CD14-positive monocyte (primary cell): Measurements from ENCODE around the gene GJB5. TPM values are rescaled to one million over a fixed set of nuclear protein-coding genes. Genes with fewer than 3 reads are reported as not detected.

Experiments
- DNase-seq, 3 donors: peaks; one replicate each; pipeline ENCODE4 v3.0.0-alpha.2; 2011 to 2022
- H2AFZ ChIP-seq: 2 replicates; pipeline ENCODE4 v1.6.0; 2012; ENCODE audit warnings: mild to moderate bottlenecking, low read depth, low read length, inconsistent platforms; ENCODE audit not compliant: insufficient read depth, poor library complexity, severe bottlenecking
- H3K27ac ChIP-seq, 2 donors: 1 replicate in 1 of 2; 2 replicates in 1 of 2; pipeline ENCODE4 v1.5.1; 2012 to 2013; ENCODE audit warnings: low read length in 2 of 2, control low read depth in 1 of 2, inconsistent platforms in 1 of 2, low read depth in 1 of 2, mild to moderate bottlenecking in 1 of 2
- H3K27me3 ChIP-seq, 2 donors: one replicate each; pipeline versions ENCODE4 v1.6.0 to v1.6.1; 2011 to 2013; ENCODE audit warnings: low read length in 2 of 2; ENCODE audit not compliant: control insufficient read depth in 2 of 2, insufficient read depth in 2 of 2
- H3K36me3 ChIP-seq, 2 donors: replicated peaks in 1 of 2; 1 replicate in 1 of 2; 2 replicates in 1 of 2; pipeline versions ENCODE4 v1.5.1 to v1.6.1; 2012 to 2013; ENCODE audit warnings: low read length in 2 of 2, control low read depth in 1 of 2, inconsistent platforms in 1 of 2, mild to moderate bottlenecking in 1 of 2; ENCODE audit not compliant: insufficient read depth in 2 of 2, control insufficient read depth in 1 of 2
- H3K4me1 ChIP-seq, 2 donors: 1 replicate in 1 of 2; 2 replicates in 1 of 2; pipeline versions ENCODE4 v1.5.1 to v1.6.1; 2012 to 2013; ENCODE audit warnings: low read length in 2 of 2, control low read depth in 1 of 2, inconsistent platforms in 1 of 2, mild to moderate bottlenecking in 1 of 2, moderate library complexity in 1 of 2; ENCODE audit not compliant: insufficient read depth in 2 of 2, control insufficient read depth in 1 of 2
- H3K4me2 ChIP-seq: replicated peaks from 2 replicates; pipeline ENCODE3; 2012; ENCODE audit warnings: low read length, moderate library complexity, mild to moderate bottlenecking; ENCODE audit not compliant: poor library complexity, severe bottlenecking; ENCODE audit errors: extremely low read depth
- H3K4me3 ChIP-seq, 3 experiments: fragments of 200-600 bp in 1 of 3; sonication (generic) in 1 of 3; replicated peaks in 1 of 3; 1 replicate in 2 of 3; 2 replicates in 1 of 3; pipeline ENCODE4 v1.5.1; 2011 to 2013; ENCODE audit warnings: low read length in 3 of 3, mild to moderate bottlenecking in 3 of 3, control low read depth in 2 of 3, low read depth in 2 of 3, inconsistent platforms in 1 of 3, moderate library complexity in 1 of 3
- H3K79me2 ChIP-seq: 2 replicates; pipeline ENCODE4 v1.6.0; 2012; ENCODE audit warnings: mild to moderate bottlenecking, control low read depth, inconsistent platforms, low read length, moderate library complexity; ENCODE audit not compliant: insufficient read depth
- H3K9ac ChIP-seq: 2 replicates; pipeline ENCODE4 v1.6.0; 2017; ENCODE audit warnings: low read length, mild to moderate bottlenecking; ENCODE audit not compliant: insufficient read depth, poor library complexity, severe bottlenecking
- H3K9me3 ChIP-seq, 2 donors: replicated peaks in 1 of 2; 1 replicate in 1 of 2; 2 replicates in 1 of 2; pipeline versions ENCODE4 v1.5.1 to v1.6.1; 2012 to 2013; ENCODE audit warnings: low read length in 2 of 2, control low read depth in 1 of 2; ENCODE audit not compliant: control insufficient read depth in 1 of 2, insufficient read depth in 1 of 2
- H4K20me1 ChIP-seq: 2 replicates; pipeline ENCODE4 v1.6.0; 2012; ENCODE audit warnings: mild to moderate bottlenecking, low read length, control low read depth, moderate library complexity; ENCODE audit not compliant: insufficient read depth
- H3K27ac Mint-ChIP-seq, 7 donors: one replicate each; pipeline ENCODE4 v1.8.0; 2020; ENCODE audit warnings: mild to moderate bottlenecking in 7 of 7, mixed read lengths in 7 of 7, moderate library complexity in 6 of 7, inconsistent platforms in 2 of 7
- H3K27me3 Mint-ChIP-seq, 3 donors: one replicate each; pipeline ENCODE4 v1.8.0; 2021 to 2022; ENCODE audit warnings: low read depth in 3 of 3, mild to moderate bottlenecking in 3 of 3, mixed read lengths in 3 of 3, moderate library complexity in 3 of 3, inconsistent platforms in 1 of 3
- H3K36me3 Mint-ChIP-seq, 2 donors: one replicate each; pipeline ENCODE4 v1.8.0; 2020; ENCODE audit warnings: mixed read lengths in 2 of 2, inconsistent platforms in 1 of 2, mild to moderate bottlenecking in 1 of 2
- H3K4me1 Mint-ChIP-seq: one replicate; pipeline ENCODE4 v1.8.0; 2020; ENCODE audit warnings: mild to moderate bottlenecking, mixed read lengths
- H3K4me3 Mint-ChIP-seq, 2 donors: one replicate each; pipeline ENCODE4 v1.8.0; 2020; ENCODE audit warnings: mild to moderate bottlenecking in 2 of 2, mixed read lengths in 2 of 2, moderate library complexity in 1 of 2
- H3K9me3 Mint-ChIP-seq, 7 donors: one replicate each; pipeline ENCODE4 v1.8.0; 2020 to 2022; ENCODE audit warnings: mixed read lengths in 7 of 7, mild to moderate bottlenecking in 6 of 7, moderate library complexity in 6 of 7, inconsistent platforms in 2 of 7
- CTCF ChIP-seq: fragments of 200-600 bp; IDR thresholded peaks from one replicate; pipeline ENCODE4 v1.8.0; 2022; ENCODE audit warnings: antibody characterized with exemption, mild to moderate bottlenecking
- WGBS: methylation state at CpG from one replicate; pipeline ENCODE4 v1.1.5; 2013; ENCODE audit warnings: missing lambda C conversion rate; ENCODE audit not compliant: insufficient coverage; 5-methylcytosine and 5-hydroxymethylcytosine counted together
- intact Hi-C, 2 donors: fragments of 100-400 bp; cut with micrococcal nuclease; formaldehyde crosslinking; loops; one replicate each; pipeline versions ENCODE4 v1.15.0 to v1.15.1; 2023
- polyA plus RNA-seq, 3 donors: library from polyadenylated mRNA; depleted of rRNA in 1 of 3; unstranded in 2 of 3; stranded (reverse) in 1 of 3; fragments of 300-500 nt in 2 of 3; fragments of >200 nt in 1 of 3; fragmentation: Illumina TruSeq in 2 of 3; gene quantifications; 1 replicate in 2 of 3; 2 replicates in 1 of 3; pipeline ENCODE4 v1.2.3, GENCODE V29; 2012 to 2021

GJB5 gene
- polyA plus RNA-seq, 3 donors, result 0.12 TPM; not detected in 2

GRCh38 chr1:34806396-34806795 is 51.5 kb downstream of the GJB5 start:
- intact Hi-C loops, result no loop called here
- Mint-ChIP-seq H3K4me1 (no peaks in the 10 kb centered on the region), H3K9me3 (peaks cover 0 to 7% (median 0%) of the 10 kb centered on the region in 7 donors), H3K27me3 (peaks cover 5 to 7% (median 7%) of the 10 kb centered on the region in 3 donors), H3K4me3 (no peak overlapping the region), H3K27ac (no peak overlapping the region), H3K36me3 (no peaks in the 10 kb centered on the region)
- no peaks in the 10 kb centered on the region for H3K4me1 ChIP-seq
- no peak overlapping the region for H3K4me2 ChIP-seq
- no peak overlapping the region for H3K4me3 ChIP-seq
- WGBS, result 80% methylated on average over 2 of the region's 3 CpGs
- H3K27me3 ChIP-seq, result no peaks in the 10 kb centered on the region
- H3K79me2 ChIP-seq, result no peaks in the 10 kb centered on the region
- H3K9me3 ChIP-seq, result peaks cover 0 to 3% of the 10 kb centered on the region in 2 donors
- no peak for TF ChIP-seq CTCF
- no peak overlapping the region for H2AFZ ChIP-seq
- no peak for DNase-seq
- H3K36me3 ChIP-seq, result no peaks in the 10 kb centered on the region
- no peak overlapping the region for H3K27ac ChIP-seq
- no peak overlapping the region for H3K9ac ChIP-seq
- no peaks in the 10 kb centered on the region for H4K20me1 ChIP-seq

Other genes starting within 250 kb of the GJB5 start
- gene GJB4, start 4.7 kb downstream of the GJB5 start, polyA plus RNA-seq, result not detected
- gene GJB3, start 26.2 kb downstream of the GJB5 start, polyA plus RNA-seq, result not detected
- not detected for gene GJA4, start 38.0 kb downstream of the GJB5 start, polyA plus RNA-seq
- 100 to 1,000 TPM in 1 of 3 donors, 10 to 100 TPM in 2; 31.8 to 121 (median 93.7) TPM for gene SMIM12, start 104.7 kb downstream of the GJB5 start, polyA plus RNA-seq
- gene DLGAP3, start 174.6 kb downstream of the GJB5 start, polyA plus RNA-seq, result under 1 TPM; 0.10 to 0.56 (median 0.16) TPM
- gene TMEM35B, start 230.3 kb downstream of the GJB5 start, polyA plus RNA-seq, result 100 to 1,000 TPM in 2 of 3 donors, 10 to 100 TPM in 1; 33.6 to 128 (median 102) TPM